GM04503 (cell line): ENCODE data around the gene HLCS.

Source experiments
- DNase-seq: peaks from one replicate; pipeline ENCODE4 v3.0.0-alpha.2; 2012; ENCODE audit warnings: low read depth

HLCS gene

DNA sequence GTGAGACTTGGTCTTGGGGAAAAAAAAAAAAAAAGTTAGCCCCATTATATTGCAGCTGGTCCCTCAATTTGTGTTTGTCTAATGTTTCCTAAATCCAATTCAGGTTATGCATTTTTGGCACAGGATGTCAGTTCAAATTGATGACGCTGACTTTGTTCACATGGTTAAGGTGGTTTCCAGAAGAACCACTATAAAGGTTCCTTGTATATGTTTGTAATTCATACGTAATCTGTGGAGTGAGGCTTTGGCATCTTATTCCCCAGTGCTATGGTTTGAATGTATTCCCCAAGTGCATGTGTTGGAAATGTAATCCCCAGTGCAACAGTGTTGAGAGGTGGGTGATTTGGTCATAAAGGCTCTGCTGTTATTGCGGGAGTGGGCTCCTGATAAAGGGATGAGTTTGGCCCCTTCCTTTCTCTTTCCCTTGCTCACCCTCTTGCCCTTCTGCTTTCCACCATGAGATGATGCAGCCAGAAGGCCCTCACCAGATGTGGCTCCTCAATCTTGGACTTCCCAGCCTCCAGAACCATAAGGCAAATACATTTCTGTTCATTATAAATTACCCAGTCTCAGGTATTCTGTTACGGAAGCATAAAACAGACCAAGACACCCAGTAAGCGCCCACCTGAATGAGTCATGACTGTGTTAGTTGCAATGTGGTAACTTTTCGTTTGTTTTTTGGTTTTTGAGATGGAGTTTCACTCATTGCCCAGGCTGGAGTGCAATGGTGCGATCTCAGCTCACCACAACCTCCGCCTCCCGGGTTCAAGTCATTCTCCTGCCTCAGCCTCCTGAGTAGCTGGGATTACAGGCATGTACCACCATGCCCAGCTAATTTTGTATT, 19.5 kb upstream of the HLCS start:
- DNase-seq: no peak

DNA sequence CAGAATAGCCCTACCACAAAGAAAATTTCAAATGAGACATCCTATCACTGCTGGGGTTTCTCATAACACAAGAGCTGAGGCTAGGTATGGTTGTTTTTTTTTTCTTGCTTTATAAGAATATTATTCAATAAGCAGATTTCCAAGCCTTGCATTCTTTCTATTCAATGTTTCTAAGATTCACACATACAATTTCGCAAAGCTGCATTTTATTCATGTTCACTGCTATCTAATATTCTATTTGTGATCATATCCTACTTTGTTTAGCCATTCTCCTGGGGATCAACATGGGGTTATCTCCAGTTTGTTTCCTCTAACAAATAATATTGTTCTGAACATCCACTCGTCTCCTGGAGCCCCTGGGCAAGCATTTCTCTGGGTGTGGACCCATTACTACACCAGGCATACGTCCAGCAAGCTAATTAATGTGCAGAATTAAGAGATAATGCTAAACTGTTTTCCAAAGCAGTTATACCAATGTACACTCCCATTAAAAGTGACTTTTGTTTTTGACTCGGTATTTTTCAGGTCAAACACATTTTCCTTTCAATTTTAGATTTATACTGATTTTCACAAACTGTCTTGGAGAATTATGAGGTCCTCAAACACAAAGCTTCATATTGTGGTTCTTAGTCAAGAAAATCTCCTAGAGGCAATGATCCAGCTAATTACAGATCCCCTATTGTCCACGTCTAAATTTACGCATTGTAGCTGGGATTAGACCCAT, 15.7 kb upstream of the HLCS start:
- DNase-seq: no peak

DNA sequence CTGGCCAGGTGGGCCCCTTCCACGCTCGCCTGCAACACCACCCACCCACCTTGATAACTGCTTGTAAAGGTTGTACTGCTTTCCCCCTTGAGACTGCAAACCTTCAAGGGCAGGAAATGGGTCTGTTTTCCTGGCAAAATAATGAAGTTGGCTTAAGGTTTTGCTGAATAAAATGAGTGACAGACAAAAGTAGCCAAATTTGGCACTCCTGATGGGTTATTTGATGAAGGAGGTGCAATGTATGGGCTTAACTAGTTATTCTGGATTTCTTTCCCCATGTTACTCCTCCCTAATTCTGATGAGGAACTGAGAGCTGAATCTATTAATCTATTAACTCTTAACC, 14.6 kb upstream of the HLCS start:
- DNase-seq: no peak

DNA sequence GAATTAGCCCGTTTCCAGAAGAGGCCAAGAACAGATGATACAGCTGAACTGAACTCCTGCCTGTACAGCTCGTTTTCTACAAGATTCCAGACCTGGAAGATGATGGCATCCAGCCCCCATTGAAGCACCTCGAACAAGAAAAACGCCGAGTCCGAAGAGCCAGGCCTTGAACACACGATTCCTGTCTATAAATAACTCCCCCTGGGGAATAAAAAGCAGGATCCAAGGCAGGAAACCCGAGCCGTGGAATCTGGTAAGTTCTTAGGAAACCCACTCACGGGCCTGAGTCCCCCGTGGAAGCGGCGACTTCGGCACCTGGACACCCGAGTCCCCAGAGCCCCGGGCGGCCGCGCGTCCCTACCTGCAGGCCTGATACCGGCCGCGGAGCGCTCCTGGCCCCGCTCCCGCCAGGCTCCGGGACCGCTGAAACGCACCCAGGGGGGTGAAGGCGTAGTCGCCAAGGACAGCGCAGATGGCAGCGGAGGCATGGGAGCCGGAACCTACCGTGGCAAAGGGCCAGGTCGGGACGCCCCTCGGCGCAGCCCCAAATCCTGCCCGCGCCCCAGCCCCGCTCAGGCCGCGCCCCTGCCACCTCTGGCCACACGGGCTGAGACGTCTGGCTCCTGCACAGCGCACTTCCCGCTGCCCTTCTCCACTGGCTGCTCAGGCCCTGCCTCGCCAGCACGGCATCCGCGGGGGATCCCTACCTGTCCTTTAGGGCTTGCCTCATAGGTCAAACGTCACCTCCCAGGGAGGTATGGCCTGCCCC, 14.0 kb upstream of the HLCS start:
- no peak for DNase-seq

GRCh38 chr21:36976882-36977651, 10.6 kb upstream of the HLCS start:
- peak; percentile 45 for DNase-seq

DNA sequence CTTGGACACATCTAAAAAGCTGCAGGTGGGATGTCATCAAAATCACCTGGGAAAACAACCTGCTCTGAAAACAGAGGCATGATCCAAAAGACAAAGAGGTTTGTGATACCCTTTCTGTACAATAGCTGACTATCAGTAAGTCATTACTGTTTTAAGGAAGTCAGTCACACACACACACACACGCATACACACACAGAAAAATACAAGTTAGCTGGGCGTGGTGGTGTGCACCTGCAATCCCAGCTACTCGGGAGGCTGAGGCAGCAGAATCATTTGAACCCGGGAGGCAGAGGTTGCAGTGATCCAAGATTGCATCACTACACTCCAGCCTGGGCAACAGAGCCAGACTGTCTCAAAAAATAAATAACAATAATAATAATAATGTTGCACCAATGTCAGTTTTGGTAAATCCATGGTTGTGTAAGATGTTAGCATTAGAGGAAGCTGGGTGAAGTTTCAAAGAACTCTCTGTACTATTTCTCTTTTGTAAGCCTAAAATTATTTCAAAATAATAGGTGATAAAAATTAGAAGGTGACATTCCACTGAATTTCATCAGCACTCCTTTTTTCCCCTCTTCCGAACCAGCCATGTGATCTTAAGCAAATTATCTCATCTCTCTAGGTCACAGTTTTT, 9.9 kb upstream of the HLCS start:
- no peak for DNase-seq

DNA sequence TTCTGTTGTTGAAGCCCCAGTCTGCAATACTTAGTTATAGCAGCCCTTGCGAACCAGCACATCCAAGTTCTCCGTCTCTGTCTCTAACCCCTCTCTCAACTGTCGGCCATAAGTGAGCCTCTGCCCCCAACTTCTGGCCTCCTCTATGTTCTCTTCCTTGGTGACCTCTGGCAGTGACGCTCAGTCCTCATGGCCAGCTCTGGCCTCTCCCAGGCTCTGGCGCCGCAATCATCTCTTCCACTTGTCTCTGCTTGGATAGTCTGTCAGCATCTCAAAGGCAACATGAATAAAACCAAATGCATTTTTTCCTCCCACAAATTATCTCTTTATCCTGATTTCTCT, 8.4 kb upstream of the HLCS start:
- no peak for DNase-seq

GRCh38 chr21:36973986-36974850, 7.7 kb upstream of the HLCS start:
- no peak for DNase-seq

- DNase-seq: no peak
Observed at GRCh38 chr21:36968976-36969375, 2.5 kb upstream of the HLCS start.

DNA sequence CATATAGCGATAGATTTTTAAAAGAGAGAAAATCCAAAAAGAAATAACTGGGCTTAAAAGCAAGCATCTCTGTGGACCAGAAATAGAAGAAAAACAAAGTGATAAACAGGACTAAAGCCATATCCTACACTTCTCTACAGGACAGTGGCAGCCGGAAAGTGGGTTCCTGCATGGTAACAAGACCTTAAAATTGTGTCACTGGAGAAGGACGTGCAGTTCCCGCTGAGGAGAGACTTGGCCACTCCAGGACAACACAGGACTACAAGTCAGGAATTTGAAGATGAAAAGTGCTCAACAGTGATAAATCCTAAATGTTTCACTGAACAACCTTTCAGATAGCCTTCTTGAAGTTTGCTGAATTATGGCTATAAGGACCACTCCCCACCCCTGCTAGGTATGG, 1.9 kb upstream of the HLCS start:
- DNase-seq: no peak

DNA sequence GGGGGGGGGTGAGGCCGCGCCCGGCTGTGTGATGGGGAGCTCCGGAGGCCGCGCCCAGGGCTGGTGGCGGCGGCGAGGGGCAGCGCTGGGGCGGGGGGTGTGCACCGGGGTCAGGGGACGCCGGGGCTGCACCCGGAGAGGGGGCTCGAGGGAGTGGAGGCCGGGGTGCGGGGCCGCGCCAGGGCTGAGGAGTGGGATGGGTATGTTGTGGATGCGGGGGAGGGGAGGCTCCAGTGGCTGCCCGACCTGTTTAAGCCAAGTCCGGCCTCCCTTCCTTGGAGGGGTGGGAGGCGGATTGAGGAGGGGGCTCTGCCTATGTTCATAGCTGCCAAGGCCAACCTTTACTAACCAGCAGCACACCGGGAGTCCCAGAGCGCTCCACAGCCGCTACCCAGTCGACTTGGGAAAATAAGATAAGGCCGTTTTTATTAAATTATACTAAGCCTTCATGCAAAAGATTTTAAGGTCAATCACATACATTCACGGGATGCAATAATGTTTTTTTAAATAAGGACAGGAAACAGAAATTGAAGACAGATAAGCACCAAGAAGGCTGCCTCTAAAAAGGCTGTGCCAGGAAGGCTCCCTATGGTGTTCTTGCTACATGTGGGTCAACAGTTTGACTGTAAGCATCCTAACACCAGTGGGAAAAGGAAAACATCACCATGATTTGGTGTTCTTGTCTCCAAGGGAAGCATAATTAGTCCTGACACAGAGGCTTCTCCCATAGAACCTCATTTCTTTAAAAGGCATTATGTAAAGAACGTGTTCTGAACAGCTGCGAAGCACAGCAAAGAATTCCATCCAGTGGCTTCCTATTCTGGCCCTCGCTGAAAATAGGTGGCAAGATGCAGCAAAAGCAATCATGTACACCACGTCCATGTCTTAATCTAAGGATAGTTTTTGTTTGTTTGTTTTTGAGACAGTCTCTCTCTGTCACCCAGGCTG, 626 bp upstream of the HLCS start:
- no peak for DNase-seq

DNA sequence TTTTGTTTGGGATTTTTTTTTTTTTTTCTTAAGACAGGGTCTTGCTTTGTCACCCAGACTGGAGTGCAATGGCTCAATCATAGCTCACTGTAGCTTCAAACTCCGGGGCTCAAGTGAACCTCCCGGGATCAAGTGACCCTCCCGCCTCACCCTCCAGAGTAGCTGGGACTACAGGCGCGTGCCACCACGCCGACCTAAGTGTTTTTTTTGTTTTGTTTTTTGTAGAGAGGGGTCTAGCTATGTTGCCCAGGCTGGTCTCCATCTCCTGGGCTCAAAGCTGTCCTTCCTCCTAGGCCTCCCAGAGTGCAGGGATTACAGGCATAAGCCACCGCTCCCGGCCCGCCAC, 776 bp downstream of the HLCS start:
- no peak for DNase-seq

DNA sequence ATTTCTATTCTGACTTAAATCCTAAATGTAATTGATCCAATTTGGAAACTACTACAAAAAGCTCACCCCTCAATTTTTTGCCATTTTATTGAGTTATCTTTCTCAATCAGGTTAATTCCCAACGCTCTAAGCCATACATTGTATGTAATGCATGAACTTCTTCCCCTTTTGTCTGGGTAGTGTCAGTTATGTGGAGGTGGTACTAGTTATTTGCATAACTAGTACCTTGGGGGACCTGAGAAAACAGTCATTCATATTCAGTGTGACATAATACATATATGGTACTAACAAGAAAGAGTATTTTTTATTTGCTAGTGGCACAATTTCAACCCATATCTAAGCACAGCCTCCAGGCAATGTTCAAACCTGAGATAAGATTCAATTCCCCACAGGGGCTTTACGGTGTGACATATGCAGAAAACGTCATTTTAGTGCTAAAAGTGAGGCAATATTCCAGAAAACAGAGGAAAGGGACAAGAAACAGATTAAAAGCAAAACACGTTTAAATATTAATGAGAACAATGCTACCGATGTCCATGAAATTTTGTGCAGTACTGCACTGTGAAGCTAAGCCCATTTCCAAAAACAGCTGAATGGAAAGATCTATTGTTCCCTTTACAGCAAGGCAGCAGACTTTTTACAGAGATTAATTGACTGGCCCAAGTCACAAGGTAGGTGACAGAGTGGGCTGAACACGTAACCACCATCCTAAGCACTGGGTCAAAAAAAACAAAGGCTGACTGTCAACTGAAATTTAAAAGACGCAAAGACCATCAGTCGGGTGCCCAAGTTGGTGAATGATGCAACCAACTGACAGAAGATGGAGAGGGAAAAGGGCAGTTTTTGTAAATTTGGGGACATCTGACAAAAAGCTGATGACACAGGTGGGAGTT, 1.4 kb downstream of the HLCS start:
- DNase-seq: no peak

- DNase-seq: no peak
Observed at GRCh38 chr21:36964398-36964797, 2.1 kb downstream of the HLCS start.

DNA sequence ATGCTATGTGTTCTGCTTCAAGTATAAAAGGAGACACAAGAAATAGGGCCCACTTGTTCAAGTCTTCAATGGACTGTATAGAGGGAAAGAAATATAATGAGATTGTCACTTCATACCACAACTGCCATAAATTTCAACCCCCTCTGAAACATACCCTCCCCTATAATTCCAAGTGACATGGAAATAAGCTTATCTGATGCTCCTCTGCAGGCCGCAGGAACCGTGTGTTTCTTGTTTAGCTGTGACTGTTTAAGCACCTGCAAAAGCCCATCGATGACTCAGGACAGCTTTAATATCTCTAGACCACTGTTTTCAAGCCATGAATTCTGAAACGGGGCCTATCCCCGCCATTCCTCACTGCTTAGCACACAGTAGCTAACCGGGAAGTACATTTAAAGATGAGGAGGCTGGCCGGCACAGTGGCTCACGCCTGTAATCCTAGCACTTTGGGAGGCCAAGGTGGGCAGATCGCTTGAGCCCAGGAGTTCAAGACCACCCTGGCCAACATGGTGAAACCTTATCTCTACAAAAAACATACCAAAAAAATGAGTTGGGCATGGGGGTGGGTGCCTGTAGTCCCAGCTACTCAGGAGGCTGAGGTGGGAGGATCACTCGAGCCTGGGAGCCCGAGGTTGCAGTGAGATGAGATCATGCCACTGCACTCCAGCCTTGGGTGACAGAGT, 4.2 kb downstream of the HLCS start:
- DNase-seq: no peak

- no peak for DNase-seq
Observed at GRCh38 chr21:36960676-36961284, 5.7 kb downstream of the HLCS start.

GRCh38 chr21:36959020-36959835, 7.2 kb downstream of the HLCS start:
- DNase-seq: no peak
